Esophagus squamous epithelium (tissue), 4 donors: ENCODE data around the gene SLC28A1.

Source experiments
- POLR2A ChIP-seq, 4 donors: fragments of 450-650 bp; IDR thresholded peaks; one replicate each; pipeline ENCODE4 v1.6.1; 2017; ENCODE audit warnings: antibody characterized with exemption in 4 of 4, mild to moderate bottlenecking in 4 of 4, moderate library complexity in 3 of 4
- TF ChIP-seq, protein P1 (sequence below), 6 experiments: fragments of 450-650 bp in 4 of 6; fragments of 200-600 bp in 2 of 6; sonication (generic) in 2 of 6; IDR thresholded peaks; one replicate each; pipeline ENCODE4 v1.5.1; 2016 to 2019; ENCODE audit warnings: antibody characterized with exemption in 6 of 6, mild to moderate bottlenecking in 4 of 6, moderate library complexity in 4 of 6

DNA sequence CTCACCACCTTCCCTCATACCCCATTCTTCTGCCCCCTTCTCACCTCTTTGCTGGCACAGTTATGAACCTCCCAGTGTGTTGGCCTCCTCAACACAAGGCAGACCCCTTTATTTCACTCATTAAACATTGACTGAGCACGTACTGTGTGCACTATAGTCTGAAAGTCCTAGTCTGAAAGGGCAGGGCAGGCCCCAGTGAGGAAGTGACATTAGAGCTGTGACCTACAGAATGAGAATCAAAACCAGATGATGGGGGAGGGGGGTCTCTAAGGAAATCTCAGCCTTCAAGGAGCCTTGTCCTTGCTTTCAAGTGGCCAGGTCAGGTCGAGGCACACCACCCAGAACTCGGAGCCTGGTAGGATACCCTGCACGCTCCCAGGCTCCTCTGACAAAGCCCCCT lies 3.5 kb downstream of the SLC28A1 start:
- TF ChIP-seq, protein P1, sequence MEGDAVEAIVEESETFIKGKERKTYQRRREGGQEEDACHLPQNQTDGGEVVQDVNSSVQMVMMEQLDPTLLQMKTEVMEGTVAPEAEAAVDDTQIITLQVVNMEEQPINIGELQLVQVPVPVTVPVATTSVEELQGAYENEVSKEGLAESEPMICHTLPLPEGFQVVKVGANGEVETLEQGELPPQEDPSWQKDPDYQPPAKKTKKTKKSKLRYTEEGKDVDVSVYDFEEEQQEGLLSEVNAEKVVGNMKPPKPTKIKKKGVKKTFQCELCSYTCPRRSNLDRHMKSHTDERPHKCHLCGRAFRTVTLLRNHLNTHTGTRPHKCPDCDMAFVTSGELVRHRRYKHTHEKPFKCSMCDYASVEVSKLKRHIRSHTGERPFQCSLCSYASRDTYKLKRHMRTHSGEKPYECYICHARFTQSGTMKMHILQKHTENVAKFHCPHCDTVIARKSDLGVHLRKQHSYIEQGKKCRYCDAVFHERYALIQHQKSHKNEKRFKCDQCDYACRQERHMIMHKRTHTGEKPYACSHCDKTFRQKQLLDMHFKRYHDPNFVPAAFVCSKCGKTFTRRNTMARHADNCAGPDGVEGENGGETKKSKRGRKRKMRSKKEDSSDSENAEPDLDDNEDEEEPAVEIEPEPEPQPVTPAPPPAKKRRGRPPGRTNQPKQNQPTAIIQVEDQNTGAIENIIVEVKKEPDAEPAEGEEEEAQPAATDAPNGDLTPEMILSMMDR (IDR thresholded peaks at IDR 0.05) = no peak
- TF ChIP-seq POLR2A (IDR thresholded peaks at IDR 0.05) = no peak
